K562 (cell line): Measurements from ENCODE around the gene RSAD1.

Source experiments
- ADNP ChIP-seq: fragments of 200-800 bp; sonication (Bioruptor generic); IDR thresholded peaks from 2 replicates; pipeline ENCODE4 v1.6.1; 2016; ENCODE audit warnings: missing genetic modification characterization, missing compliant biosample characterization
- CEBPZ ChIP-seq: fragments of 150-350 bp; IDR thresholded peaks from 2 replicates; pipeline ENCODE4 v1.6.1; 2014; ENCODE audit warnings: low read depth, mild to moderate bottlenecking, low read length, borderline replicate concordance
- CTCF ChIP-seq, 3 experiments: IDR thresholded peaks in 2 of 3; conservative IDR thresholded peaks in 1 of 3; 2 replicates each; pipeline ENCODE4 v1.5.1; 2011 to 2012; ENCODE audit warnings: low read length in 3 of 3, mild to moderate bottlenecking in 3 of 3, control low read depth in 2 of 3, improper control_type of control experiment in 1 of 3, inconsistent platforms in 1 of 3, low read depth in 1 of 3, mixed read lengths in 1 of 3, moderate library complexity in 1 of 3; ENCODE audit not compliant: insufficient read depth in 2 of 3
- HDAC3 ChIP-seq: fragments of 450-650 bp; IDR thresholded peaks from 2 replicates; pipeline ENCODE4 v1.6.1; 2018; ENCODE audit warnings: borderline replicate concordance, mild to moderate bottlenecking, moderate library complexity; ENCODE audit not compliant: partially characterized antibody
- RBBP5 ChIP-seq: fragments of 200-600 bp; sonication (generic); IDR thresholded peaks from 2 replicates; pipeline ENCODE4 v1.6.1; 2012; ENCODE audit warnings: borderline replicate concordance, mild to moderate bottlenecking, low read length, control low read depth, inconsistent platforms; ENCODE audit not compliant: insufficient read depth, poor library complexity, severe bottlenecking
- ZNF175 ChIP-seq: fragments of 200-800 bp; sonication (Bioruptor generic); IDR thresholded peaks from 2 replicates; pipeline ENCODE4 v1.6.1; 2016; ENCODE audit warnings: low read depth, mild to moderate bottlenecking, missing genetic modification characterization, missing compliant biosample characterization

- no peak for TF ChIP-seq RBBP5
- no peak for TF ChIP-seq CTCF (IDR thresholded peaks at IDR 0.05 in 2 of 3, conservative IDR thresholded peaks at IDR 0.05 in 1 of 3; ENCODE audit: insufficient read depth in 2 of 3, low read depth in 1 of 3, low read length in 3 of 3)
- no peak for TF ChIP-seq ZNF175
- no peak for TF ChIP-seq HDAC3
- TF ChIP-seq CEBPZ: no peak
- TF ChIP-seq ADNP: no peak
Measured at GRCh38 chr17:50471009-50471905, 7.4 kb upstream of the RSAD1 start.
